ENCODE results near the gene ABTB2.

DNA sequence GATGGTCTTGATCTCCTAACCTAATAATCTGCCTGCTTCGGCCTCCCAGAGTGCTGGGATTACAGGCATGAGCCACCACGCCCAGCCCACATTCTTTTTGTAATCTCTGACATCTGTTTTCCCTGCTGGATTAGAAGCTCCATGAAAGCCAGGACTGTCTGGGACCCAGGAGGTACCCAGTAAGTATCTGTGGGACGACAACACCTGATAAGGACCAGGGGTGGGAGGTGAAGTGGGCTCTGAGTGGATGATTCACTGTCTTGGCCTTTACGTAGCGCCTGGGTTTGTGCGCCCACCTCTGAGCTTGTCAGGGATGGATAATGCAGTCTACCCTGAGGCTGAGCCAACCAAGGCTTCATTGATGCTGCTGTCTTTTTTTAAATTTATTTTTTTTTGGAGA, 118.8 kb downstream of the ABTB2 start:
- TF ChIP-seq, protein P1, sequence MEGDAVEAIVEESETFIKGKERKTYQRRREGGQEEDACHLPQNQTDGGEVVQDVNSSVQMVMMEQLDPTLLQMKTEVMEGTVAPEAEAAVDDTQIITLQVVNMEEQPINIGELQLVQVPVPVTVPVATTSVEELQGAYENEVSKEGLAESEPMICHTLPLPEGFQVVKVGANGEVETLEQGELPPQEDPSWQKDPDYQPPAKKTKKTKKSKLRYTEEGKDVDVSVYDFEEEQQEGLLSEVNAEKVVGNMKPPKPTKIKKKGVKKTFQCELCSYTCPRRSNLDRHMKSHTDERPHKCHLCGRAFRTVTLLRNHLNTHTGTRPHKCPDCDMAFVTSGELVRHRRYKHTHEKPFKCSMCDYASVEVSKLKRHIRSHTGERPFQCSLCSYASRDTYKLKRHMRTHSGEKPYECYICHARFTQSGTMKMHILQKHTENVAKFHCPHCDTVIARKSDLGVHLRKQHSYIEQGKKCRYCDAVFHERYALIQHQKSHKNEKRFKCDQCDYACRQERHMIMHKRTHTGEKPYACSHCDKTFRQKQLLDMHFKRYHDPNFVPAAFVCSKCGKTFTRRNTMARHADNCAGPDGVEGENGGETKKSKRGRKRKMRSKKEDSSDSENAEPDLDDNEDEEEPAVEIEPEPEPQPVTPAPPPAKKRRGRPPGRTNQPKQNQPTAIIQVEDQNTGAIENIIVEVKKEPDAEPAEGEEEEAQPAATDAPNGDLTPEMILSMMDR (IDR thresholded peaks at IDR 0.05), result no peak
- no peak for TF ChIP-seq POLR2A (IDR thresholded peaks at IDR 0.05)

Measured in upper lobe of left lung (tissue), 4 donors.